NOMO-1 (cell line): Measurements from ENCODE around the gene GALR3.

Experiments used
- DNase-seq, 2 experiments: peaks; one replicate each; lab custom pipeline; 2025; ENCODE audit not compliant: unreplicated experiment in 2 of 2; lab: John Stamatoyannopoulos, UW

The GALR3 gene

GRCh38 chr22:37862570-37863325 is 39.6 kb downstream of the GALR3 start:
- no peak for DNase-seq

GRCh38 chr22:37865510-37865909 is 42.3 kb downstream of the GALR3 start:
- no peak for DNase-seq

DNA sequence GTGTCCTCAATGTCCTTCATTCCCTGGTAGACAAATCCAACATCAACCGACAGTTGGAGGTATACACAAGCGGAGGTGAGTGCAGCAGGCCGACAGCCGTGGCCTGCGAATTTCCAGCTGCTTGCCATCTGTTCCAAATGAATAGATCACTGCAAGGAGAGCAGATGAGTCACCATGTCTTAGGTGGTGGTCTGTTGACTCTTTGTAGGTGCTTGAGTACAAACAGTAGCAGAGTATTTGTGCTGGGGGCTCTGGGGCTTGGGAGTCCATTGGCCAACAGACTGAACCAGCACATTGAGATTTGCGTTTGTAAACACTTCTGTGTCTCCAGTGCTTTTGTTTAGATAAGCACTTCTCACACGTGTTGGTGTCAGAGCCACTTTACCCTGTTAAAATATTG is 47.1 kb downstream of the GALR3 start:
- no peak for DNase-seq
